Stimulated activated naive CD4-positive, alpha-beta T cell treated with Interleukin-2 at 50 U/mL for 16 hours (primary cell): ENCODE measurements around the gene QRSL1.
"Not testable (repeated sequence)": the region's sequence is repeated elsewhere in the genome, so short reads cannot be mapped to it uniquely, and the experiment has no call there.

ENCODE experiments used
- DNase-seq: peaks from one replicate; lab custom pipeline; 2025; lab: John Stamatoyannopoulos, UW

The QRSL1 gene

DNA sequence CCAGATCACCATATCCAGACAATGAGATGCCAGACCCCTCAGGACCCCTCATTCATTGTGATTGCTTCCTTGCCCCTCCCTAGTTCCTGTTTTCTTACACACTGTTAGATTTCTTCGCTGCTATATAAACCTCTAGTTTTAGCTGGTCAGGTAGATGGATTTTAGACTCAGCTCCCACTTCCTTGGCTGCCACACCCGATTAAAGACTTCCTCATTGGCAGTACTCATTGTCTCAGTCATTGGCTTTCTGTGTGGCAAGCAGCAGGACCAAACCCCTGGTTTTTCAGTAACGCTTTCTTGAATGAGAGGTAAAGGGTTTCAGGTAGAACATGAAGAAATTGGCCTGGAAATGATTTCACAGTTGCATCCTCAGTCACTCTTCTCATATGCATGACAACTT is 47.9 kb downstream of the QRSL1 start:
- no peak for DNase-seq

DNA sequence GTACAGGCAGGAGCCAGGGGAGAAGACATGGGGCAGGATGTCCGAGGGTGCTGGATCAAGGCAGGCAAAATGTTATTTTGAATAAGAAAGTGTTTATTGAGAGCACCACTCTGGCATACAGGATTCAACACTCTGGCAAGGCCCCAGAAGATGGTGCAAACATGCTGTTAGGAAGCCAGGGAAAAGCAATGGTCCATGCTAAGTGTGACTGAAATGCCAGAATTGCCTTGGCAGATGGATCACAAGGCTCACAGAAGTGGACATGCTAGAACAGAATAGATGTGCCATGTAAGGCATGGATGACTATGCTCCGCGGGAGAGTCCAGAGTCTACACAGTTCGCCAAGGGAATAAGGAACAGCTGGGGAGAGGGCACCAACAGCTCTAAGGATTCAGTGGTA is 54.6 kb downstream of the QRSL1 start:
- no peak for DNase-seq

DNA sequence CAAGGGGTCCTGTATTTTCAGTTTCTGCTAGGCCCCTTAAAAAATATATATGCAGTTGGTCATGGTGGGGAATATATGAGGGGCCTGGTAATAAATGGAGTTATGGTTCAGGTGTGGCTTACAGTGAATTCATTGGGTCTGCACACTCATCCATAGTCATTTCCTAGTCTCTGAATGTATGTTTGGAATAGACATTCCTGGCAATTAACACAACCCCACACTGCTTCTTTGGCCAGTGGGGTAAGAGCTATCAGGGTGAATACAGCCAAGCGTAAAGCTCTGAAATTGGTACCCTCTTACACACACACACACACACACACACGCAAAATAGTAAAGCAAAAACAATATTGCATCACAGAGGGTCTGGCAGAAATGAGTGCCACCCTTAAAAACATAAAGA is 56.5 kb downstream of the QRSL1 start:
- no peak for DNase-seq

DNA sequence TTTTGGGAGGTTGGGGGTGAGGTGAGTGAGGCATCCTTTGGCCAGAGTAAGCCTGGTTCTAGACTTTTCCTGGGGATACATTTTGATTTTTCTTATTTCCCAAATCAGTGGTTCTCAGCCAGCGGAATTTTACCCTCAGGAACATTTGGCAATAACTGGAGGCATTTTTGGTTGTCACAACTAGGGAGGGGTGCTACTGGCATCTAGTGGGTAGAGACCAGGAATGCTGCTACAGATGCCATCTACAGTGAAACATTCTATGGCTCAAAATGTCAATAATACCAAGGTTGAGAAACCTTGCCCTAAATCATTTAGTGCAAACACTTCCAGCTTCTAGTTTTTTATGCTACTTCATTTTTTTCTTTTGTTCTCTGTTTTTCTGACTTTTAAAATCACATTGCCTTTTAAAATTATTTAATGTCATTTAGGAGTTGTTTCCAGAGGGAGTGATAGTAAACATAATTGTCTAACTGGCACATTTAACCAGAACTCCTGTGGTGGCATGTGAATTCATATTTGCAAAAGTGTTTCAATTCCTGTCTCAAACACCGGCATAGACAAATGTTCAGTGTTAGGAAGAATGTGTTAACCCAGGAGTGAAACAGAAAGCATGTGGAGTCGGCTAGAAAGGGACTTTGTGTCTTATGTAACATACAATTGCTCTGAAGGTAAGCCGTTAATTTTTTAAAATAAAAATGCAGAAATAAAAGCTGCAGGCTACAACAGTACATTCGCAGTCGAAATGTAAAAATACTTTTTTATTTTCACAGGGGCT is 59.0 kb downstream of the QRSL1 start:
- DNase-seq = no peak

DNA sequence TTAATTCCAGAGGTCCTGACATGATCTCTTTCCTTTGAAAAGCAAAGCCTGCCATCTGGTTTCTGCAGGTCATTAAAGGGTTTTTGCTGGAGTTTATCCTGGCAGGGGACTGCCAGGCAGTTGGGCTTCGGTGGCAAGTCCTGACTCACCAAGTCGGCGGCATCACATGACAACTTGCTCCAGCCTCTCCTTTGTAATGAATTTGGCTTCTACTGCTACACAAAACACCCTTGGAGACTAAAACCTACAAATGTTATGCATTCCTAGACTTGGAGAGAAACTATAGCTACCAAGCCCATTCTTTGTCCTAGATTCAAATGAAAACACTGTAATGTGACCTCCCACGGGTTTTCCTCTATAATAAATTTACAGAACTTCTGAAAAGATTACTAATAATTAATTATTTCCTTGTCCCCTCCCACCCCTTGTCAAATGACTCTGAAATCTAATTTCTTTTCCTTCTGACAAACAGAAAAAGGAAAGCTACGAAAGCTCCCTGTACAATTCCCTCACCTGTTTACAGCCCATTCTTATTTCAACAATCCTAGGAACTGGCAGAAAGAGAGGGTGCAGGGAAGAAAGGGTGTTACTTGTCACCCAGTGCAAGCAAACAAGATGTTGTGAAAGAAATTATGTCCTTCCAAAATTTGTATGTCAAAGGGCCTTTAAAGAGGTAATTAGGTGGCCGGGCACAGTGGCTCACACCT is 62.9 kb downstream of the QRSL1 start:
- DNase-seq = no peak

DNA sequence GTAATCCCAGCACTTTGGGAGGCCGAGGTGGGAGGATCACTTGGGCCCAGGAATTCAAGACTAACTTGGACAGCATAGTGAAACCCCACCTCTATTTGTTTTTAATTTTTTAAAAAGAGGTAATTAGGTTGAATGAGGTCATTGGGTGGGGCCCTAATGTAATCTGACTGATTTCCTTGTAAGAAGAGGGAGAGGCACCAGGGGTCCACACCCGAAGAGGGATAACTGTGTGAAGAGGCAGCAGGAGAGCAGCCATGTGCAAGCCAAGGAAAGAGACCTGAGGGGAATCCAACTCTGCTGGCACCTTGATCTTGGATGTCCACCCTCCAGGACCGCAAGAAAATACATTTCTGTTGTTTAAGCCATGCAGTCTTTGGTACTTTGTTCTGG is 63.4 kb downstream of the QRSL1 start:
- DNase-seq = no peak

DNA sequence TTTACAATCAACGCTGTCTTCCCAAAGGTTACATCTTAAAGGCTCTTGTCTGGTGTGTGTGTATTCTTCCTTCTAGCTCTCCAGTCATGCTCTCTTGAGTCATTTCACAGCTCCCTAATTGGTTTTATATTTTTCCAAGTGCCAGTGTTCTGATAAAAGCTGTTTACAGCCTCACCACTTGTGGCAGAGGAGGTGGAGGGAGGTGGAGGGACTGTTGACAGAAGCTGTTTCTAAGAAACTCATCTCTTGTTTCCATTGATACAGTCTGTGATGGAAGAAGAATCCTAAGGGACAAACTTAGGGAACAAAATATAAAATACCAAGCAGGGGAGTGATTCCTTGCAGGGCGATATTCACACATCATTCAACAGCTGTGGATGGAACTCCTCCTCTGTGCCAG is 64.0 kb downstream of the QRSL1 start:
- DNase-seq = no peak

DNA sequence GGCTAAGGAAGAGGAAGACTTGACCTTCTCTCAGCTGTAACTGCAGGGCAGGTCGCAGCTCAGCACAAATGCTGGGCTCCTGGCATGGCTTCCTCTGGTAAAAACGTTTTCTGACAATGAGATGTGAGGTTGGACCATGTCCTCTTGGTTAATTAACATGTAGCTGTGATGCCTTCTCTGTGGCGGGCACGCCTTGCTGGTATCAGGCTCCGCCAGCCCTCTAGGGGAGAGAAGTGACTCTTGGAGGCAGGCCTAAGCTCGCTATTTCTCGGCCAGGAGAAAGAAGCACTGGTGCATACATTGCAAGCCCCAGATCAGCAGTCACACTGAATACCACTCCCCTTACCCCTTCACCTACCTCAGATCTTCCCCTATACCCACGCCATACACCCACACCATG is 65.0 kb downstream of the QRSL1 start:
- DNase-seq = no peak

DNA sequence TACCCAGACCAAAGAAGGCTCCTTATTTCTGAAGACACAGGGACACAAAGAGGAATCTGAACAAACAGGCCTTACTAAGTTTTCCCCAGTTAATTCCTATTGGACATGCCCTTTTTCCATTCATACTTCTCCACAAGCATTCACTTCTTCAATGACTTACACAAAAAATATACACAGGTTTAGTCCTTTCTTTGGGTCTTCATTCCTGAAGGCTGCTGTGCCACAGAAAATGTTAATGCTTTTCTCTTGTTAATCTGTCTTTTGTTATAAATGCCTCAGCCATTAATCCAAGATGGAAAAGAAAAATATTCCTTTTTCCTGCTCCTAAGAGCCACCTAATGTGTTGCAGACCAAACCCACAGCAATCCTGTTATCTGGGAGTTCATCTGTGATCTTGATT is 71.2 kb downstream of the QRSL1 start:
- DNase-seq = no peak

DNA sequence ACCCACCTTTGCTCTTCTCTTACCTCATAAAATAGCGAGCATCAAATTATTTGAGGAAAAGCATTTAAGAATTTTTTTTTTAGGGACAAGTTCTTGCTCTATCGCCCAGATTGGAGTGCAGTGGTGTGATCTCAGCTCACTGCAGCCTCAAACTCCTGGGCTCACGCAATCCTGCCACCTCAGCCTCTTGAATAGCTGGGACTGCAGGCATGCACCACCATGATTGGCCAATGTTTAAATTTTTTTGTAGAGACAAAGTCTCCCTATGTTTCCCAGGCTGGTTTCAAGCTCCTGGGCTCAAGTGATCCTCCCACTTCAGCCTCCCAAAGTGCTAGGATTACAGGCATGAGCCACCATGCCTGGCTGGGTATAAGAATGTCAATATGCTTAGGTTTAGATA is 71.8 kb downstream of the QRSL1 start:
- not testable (repeated sequence) for DNase-seq

DNA sequence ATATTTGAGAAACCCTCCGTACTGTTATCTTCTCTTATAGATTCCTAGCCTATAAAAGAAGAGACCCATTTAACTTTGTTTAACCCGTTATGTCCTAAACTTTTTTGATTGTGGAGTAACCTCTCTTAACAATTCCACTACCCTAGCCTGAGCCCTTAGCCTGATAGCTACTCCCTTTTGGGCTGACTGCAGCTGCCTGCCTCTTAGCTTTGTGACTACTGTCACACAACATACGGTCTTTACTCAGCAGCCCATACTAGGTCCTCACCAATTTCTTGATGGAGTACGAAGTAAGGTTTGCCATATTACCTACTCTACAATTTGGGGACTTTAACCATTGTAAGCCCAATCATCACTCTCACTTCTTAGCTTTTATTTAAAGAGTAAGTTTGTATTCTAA is 72.7 kb downstream of the QRSL1 start:
- no peak for DNase-seq

DNA sequence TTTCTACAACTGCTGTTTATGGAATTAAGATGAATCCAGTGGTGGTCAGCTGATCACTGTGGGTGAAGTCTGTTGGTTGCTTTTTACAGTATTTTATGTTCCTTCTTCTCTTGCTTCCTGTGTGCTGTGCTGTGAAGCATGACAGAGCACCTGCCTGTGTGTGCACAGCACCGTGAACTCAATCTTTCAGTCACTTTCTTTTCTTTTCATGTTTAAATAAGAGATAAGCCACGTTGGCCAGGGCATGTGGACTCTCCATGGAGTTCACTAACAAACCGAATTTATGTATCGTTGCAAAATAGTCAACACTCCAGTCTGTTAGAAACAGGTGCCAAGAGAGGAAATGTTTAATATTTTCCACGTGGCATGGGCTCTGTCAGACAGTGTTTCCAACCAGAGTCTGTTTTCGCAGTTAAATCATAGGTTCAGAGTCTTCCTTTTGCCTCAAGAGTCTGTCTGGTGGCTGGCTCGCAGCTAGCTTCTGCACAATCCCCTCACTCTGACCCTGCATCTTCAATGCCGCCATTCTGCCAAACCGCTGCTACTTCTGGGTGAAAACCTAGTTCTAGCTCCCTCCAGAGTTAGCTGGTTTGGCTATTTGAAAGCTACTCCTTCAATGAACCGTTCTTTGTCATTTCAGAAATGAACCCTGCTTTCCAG is 73.2 kb downstream of the QRSL1 start:
- DNase-seq = no peak

DNA sequence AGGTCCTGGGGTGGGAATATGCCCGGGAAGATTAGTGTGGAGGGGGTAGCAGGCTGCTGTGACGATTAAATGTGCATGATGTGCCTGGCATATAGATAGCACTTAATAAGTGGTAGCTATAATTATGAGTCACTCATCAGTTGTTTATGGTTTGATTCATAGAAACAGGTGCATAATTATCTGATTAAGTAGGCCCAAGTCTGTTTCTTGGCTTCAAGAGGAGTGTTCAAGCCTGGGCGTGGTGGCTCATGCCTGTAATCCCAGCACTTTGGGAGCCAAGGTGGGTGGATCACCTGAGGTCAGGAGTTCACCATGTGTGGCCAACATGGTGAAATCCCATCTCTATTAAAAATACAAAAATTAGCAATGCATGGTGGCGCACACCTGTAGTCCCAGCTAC is 74.9 kb downstream of the QRSL1 start:
- DNase-seq = no peak

DNA sequence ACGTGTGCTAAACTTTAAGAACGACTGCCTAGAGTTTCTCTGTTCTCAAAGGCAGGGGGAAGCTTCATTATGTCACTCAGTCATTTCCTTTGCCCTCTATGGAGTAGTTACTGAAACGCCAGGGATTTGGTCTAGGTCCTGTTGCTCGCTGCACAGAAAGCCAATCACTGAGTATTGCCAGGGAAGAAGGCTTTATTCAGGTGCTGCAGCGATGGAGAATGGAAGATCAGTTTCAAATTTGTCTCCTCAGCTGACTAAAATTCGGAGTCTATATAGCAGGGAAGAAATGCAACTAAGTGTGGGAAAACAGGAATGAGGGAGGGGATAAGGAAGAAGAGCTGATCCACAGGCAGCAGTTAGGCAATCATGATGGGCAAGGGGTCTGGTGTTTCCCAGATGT is 75.8 kb downstream of the QRSL1 start:
- DNase-seq = no peak

DNA sequence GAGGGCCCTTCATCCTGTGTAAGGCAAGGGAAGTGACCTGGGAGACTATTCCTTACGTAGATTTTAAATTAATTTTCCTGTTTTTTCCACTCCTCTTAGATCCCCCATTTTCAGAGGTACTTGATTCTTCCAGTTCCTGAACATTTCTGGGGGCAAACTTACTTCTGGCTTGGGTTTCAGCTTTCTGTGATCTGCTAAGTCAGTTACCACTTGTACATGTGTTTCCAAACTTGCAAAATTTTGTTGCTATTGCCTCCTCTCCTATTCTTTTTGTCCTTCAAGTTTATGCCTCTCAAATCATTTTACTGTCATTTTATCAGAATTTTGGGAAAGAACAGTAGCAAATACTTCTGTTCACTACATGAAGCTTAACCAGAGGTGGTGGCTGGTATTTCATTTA is 81.2 kb downstream of the QRSL1 start:
- no peak for DNase-seq

DNA sequence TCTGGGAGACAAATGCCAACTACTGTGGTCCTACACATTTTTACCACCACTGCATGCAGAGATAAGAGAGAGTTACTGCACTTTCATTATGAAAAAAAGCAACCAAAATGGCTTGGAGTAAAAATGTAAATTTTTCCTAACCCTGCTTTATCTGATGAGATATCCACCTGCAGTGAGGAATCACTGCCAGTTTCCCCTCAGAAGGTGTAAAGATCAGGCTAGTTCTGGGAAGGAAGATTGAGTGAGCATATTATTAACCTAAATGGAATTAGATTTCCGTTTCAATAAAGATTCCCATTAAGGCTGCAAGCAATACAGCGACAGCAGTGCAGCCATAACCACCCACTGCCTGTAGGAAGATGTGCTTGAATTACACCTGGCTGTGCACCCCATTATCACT is 84.9 kb downstream of the QRSL1 start:
- DNase-seq = no peak

DNA sequence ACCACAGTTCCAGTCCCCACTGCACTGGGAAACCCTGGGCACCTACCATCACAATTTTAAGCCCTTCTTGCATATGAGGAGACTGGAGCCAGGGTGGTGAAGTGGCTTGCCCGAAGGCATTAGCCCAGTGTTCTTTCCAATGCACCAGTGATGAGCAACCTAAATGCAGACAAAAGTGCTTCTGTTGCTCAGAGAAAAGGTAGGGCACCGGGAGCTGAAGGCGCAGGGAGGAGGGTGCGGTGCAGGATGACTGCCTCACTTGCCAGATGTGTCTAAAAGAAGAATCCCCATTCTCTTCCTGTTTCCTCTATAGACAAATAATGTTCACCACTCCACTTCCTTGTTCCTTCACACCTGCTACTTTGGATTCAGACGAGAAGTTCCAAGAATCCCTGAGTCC is 86.5 kb downstream of the QRSL1 start:
- DNase-seq = no peak

DNA sequence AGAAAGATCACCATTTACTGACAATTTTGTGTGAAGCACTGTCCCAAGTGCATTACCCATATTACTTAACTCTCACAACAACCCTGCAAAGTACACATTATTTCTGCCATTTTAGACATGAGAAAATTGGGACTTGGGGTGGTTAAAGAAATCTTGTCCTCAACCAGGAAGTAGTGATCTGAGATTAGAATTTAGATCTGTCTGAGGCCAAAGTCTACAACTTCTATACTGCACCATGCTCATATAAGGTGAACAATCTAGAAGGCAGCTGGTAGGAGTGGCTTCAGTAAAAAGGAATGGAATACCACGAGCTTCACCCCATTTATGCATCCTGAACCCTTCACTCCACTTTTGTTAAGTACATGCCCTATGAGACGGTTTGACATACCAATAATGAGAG is 87.6 kb downstream of the QRSL1 start:
- no peak for DNase-seq
